Gastrocnemius medialis (tissue), 4 donors: ENCODE results near the gene OR10J4. TPM values are rescaled to one million over a fixed set of nuclear protein-coding genes. Genes with fewer than 3 reads are reported as not detected.

Source experiments
- ATAC-seq, 2 donors: fragments of 150-250 bp; one replicate each; pipeline ENCODE4 v1.9.1; 2016
- DNase-seq, 2 donors: peaks; one replicate each; pipeline ENCODE4 v3.0.0-alpha.2; 2019
- H3K27ac ChIP-seq, 4 donors: fragments of 200-600 bp; sonication (generic); 1 replicate in 1 of 4; 2 replicates in 3 of 4; pipeline ENCODE4 v1.5.1; 2016 to 2018; ENCODE audit warnings: mild to moderate bottlenecking in 2 of 4, moderate library complexity in 1 of 4
- H3K27me3 ChIP-seq, 3 donors: fragments of 200-600 bp; sonication (generic) in 2 of 3; 1 replicate in 1 of 3; 2 replicates in 2 of 3; pipeline versions ENCODE4 v1.5.1 to v1.6.0; 2016 to 2019; ENCODE audit warnings: mild to moderate bottlenecking in 1 of 3, moderate library complexity in 1 of 3
- H3K36me3 ChIP-seq, 2 donors: fragments of 200-600 bp; sonication (generic) in 1 of 2; one replicate each; pipeline ENCODE4 v1.5.1; 2017 to 2018
- H3K4me1 ChIP-seq, 2 donors: fragments of 200-600 bp; sonication (generic) in 1 of 2; one replicate each; pipeline ENCODE4 v1.5.1; 2016 to 2017; ENCODE audit warnings: mild to moderate bottlenecking in 2 of 2
- H3K4me3 ChIP-seq, 4 donors: fragments of 200-600 bp; sonication (generic) in 3 of 4; 1 replicate in 1 of 4; 2 replicates in 3 of 4; pipeline ENCODE4 v1.5.1; 2016 to 2019; ENCODE audit warnings: mild to moderate bottlenecking in 2 of 4
- H3K9me3 ChIP-seq, 3 donors: fragments of 200-600 bp; sonication (generic) in 2 of 3; 1 replicate in 1 of 3; 2 replicates in 2 of 3; pipeline ENCODE4 v1.5.1; 2016 to 2019
- POLR2A ChIP-seq, 2 donors: fragments of 450-650 bp; IDR thresholded peaks; one replicate each; pipeline ENCODE4 v1.6.1; 2017; ENCODE audit warnings: antibody characterized with exemption in 2 of 2, mild to moderate bottlenecking in 2 of 2, moderate library complexity in 2 of 2
- in situ Hi-C, 4 donors: fragments of 200-750 bp; cut with MboI; loops; one replicate each; pipeline versions ENCODE4 v1.15.0 to v1.8.0; 2017; ENCODE audit warnings: low sequenced_read_pairs in 4 of 4
- intact Hi-C: fragments of 100-400 bp; cut with DNase I; formaldehyde crosslinking; loops from one replicate; pipeline ENCODE4 v1.15.1; 2023; ENCODE audit warnings: low total_unique reads
- total RNA-seq, 4 donors: library from RNA; depleted of rRNA; stranded (reverse); fragments of >200 nt; gene quantifications; one replicate each; pipeline versions ENCODE4 v1.1.0 to v1.2.3, GENCODE V29; 2016
- TF ChIP-seq, protein P1 (sequence below), 5 experiments: fragments of 450-650 bp in 3 of 5; fragments of 200-600 bp in 2 of 5; sonication (generic) in 2 of 5; IDR thresholded peaks in 4 of 5; conservative IDR thresholded peaks in 1 of 5; 1 replicate in 4 of 5; 2 replicates in 1 of 5; pipeline ENCODE4 v1.5.1; 2016 to 2019; ENCODE audit warnings: antibody characterized with exemption in 5 of 5, mild to moderate bottlenecking in 3 of 5, moderate library complexity in 3 of 5

Gene OR10J4
- not detected for total RNA-seq

DNA sequence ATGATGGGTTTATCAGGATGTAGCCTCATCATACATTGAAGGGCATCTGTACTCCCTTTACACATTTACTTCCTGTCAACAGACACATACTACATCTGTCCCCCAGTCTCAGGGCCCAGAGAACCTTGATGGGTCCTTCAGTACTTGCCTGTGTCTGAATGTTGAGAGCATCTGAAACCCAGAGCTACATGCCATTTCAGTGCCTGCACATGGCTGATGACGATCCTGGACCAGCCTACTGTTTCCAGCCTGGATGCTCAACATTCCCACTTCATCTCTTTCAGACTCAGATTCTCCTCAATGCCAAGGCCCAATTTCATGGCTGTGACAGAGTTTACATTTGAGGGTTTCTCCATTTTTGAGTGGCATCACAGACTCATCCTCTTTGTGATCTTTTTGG, at the start of gene OR10J4:
OR10J4 (plus strand) TSS at position 301 of the 400 bp plus-strand sequence.
- H3K36me3 ChIP-seq = no peaks in the 10 kb centered on the region
- TF ChIP-seq POLR2A (IDR thresholded peaks at IDR 0.05) = no peak
- TF ChIP-seq, protein P1, sequence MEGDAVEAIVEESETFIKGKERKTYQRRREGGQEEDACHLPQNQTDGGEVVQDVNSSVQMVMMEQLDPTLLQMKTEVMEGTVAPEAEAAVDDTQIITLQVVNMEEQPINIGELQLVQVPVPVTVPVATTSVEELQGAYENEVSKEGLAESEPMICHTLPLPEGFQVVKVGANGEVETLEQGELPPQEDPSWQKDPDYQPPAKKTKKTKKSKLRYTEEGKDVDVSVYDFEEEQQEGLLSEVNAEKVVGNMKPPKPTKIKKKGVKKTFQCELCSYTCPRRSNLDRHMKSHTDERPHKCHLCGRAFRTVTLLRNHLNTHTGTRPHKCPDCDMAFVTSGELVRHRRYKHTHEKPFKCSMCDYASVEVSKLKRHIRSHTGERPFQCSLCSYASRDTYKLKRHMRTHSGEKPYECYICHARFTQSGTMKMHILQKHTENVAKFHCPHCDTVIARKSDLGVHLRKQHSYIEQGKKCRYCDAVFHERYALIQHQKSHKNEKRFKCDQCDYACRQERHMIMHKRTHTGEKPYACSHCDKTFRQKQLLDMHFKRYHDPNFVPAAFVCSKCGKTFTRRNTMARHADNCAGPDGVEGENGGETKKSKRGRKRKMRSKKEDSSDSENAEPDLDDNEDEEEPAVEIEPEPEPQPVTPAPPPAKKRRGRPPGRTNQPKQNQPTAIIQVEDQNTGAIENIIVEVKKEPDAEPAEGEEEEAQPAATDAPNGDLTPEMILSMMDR (IDR thresholded peaks at IDR 0.05 in 4 of 5, conservative IDR thresholded peaks at IDR 0.05 in 1 of 5) = no peak
- DNase-seq (no peak), ATAC-seq (no peak)
- H3K27ac ChIP-seq = no peak within 1 kb of the TSS
- H3K4me1 ChIP-seq = no peaks in the 10 kb centered on the region
- H3K9me3 ChIP-seq = no peaks in the 10 kb centered on the region
- no peaks in the 10 kb centered on the region for H3K27me3 ChIP-seq
- in situ Hi-C loops (no loop called here), intact Hi-C loops (no loop called here)
- no peak within 1 kb of the TSS for H3K4me3 ChIP-seq

DNA sequence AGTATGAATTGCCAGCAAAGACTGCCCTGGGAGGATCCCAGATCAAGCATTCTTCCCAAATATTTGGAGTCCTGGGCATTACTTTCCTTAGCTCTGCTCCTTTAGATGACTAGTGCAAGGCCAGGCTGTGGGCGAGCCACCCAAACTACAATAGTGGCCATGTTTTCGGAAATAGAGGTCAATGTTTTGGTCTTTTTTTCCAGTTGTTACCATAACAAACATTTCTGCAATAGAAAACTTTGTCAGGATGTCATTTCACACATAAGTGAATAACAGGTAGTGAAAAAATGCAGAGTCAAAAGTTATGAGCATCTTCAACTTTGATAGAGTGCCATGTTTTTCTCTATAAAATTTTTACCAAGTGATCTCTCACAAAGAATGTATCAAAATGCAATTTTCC, 25.2 kb upstream of the OR10J4 start:
- in situ Hi-C loops = no loop called here
- no peaks in the 10 kb centered on the region for H3K4me1 ChIP-seq
- intact Hi-C loops = no loop called here
- H3K36me3 ChIP-seq = no peaks in the 10 kb centered on the region
- DNase-seq (no peak), ATAC-seq (no peak)
- H3K9me3 ChIP-seq = no peaks in the 10 kb centered on the region
- no peaks in the 10 kb centered on the region for H3K27me3 ChIP-seq
- no peak overlapping the region for H3K27ac ChIP-seq
- TF ChIP-seq, protein P1 (IDR thresholded peaks at IDR 0.05 in 4 of 5, conservative IDR thresholded peaks at IDR 0.05 in 1 of 5) = no peak
- TF ChIP-seq POLR2A (IDR thresholded peaks at IDR 0.05) = no peak
- no peak overlapping the region for H3K4me3 ChIP-seq

DNA sequence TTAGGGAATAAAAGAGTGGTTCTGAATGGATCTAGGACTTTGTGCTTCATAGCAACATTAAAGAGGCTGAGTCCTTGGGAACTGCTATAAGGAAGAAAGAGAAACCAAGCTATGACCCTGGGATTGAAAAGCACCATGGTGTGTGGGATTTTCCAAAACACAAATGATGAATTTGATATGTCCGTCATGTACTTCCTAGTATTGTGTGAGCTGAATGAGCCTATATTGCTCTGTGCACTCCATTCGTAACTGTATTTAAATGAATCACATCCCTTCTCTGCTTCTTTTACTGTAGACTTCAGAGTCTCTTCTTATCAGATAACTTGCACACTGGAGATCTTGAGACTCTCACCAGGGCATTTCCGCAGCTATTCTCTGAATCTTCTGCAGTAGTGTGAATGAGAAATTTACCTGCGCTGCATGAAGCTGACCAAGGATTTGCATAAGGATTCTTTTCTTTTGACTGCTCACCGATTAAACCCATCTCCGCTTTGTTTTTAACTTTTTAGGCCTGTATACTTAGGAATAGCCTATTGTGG, 23.1 kb upstream of the OR10J4 start:
- H3K36me3 ChIP-seq = no peaks in the 10 kb centered on the region
- in situ Hi-C loops = no loop called here

DNA sequence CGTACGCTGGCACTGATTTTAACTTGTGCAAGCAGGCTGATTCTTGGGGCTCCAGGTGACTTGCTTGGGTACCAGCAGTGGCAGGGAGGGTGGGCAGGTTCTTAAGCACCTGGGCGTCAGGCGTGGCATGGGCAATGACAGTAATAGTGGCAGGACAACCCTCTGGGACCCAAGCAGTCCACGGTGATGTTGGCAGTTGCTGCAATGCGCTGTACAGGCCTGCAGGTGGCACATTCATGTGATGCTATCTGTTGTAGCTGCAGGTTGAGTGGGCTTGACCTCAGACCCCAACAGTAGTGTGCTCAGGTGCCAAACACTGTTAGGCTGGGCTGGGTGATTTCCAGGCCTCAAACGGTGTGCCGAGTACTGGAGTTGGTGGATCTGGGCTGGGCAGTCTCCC, 10.2 kb upstream of the OR10J4 start:
- TF ChIP-seq POLR2A (IDR thresholded peaks at IDR 0.05) = no peak
- TF ChIP-seq, protein P1 (IDR thresholded peaks at IDR 0.05 in 4 of 5, conservative IDR thresholded peaks at IDR 0.05 in 1 of 5) = no peak
- DNase-seq = no peak
- Histone ChIP-seq H3K27ac (no peak overlapping the region), H3K27me3 (no peaks in the 10 kb centered on the region), H3K36me3 (no peaks in the 10 kb centered on the region), H3K4me1 (no peaks in the 10 kb centered on the region), H3K9me3 (no peaks in the 10 kb centered on the region), H3K4me3 (no peak overlapping the region)
- in situ Hi-C loops = no loop called here
- intact Hi-C loops = no loop called here
- no peak for ATAC-seq

More for the DNA sequence above, 23.1 kb upstream of the OR10J4 start:
- Histone ChIP-seq H3K27me3 (no peaks in the 10 kb centered on the region), H3K4me1 (no peaks in the 10 kb centered on the region), H3K9me3 (no peaks in the 10 kb centered on the region), H3K4me3 (no peak overlapping the region), H3K27ac (no peak overlapping the region)
- TF ChIP-seq, protein P1 (IDR thresholded peaks at IDR 0.05 in 4 of 5, conservative IDR thresholded peaks at IDR 0.05 in 1 of 5) = no peak
- TF ChIP-seq POLR2A (IDR thresholded peaks at IDR 0.05) = no peak
- intact Hi-C loops = no loop called here
- ATAC-seq = no peak
- DNase-seq = no peak

DNA sequence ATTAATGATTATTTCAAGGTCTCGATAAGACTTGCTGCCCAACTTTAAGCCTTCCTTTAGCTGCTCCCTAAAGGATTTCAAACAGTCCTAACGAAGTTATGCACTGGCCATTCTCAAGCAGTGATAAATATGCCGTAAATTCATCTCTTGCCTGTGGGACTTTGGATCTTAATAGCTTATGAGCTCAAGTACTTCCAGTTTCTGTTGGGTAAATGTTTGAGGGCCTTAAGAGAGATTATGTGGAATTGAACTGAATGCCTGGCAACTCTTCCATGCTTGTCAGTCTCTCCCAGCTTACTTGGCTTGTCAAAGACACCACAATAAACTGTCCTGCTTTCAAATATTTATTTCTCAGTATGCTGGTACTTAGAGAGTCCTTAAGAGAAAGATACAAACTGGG, 3.5 kb upstream of the OR10J4 start:
- Histone ChIP-seq H3K9me3 (no peaks in the 10 kb centered on the region), H3K4me1 (no peaks in the 10 kb centered on the region), H3K27ac (no peak overlapping the region), H3K36me3 (no peaks in the 10 kb centered on the region), H3K4me3 (no peak overlapping the region), H3K27me3 (no peaks in the 10 kb centered on the region)
- no peak for DNase-seq
- TF ChIP-seq, protein P1 (IDR thresholded peaks at IDR 0.05 in 4 of 5, conservative IDR thresholded peaks at IDR 0.05 in 1 of 5) = no peak
- no peak for TF ChIP-seq POLR2A (IDR thresholded peaks at IDR 0.05)
- ATAC-seq = no peak
- in situ Hi-C loops (no loop called here), intact Hi-C loops (no loop called here)
